ENCODE data around the gene SLC20A1. TPM values are rescaled to one million over a fixed set of nuclear protein-coding genes. Genes with fewer than 3 reads are reported as not detected.

SLC20A1 gene
- total RNA-seq, 4 donors from 2014 or later, result 15.6 to 40.3 (median 23.9) TPM

DNA sequence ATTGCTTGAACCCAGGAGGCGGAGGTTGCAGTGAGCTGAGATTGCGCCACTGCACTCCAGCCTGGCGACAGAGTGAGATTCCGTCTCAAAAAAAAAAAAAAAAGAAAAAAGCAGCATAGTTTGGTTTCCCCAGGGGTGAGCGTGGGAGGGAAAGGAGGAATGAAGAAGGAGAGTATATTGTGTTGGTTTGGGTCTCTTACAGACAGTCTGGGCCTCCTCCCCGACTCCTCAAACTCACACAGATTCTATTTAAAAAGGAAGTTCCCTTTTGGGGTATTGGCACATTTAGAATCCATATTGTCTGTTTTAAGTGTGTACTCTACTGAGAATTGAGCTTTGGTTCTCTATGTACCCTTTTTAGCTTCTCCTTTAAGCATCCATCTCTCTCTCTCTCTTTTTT is 27.4 kb upstream of the SLC20A1 start:
- WGBS, 2 donors, result 81 to 83% methylated on average over 6 of the region's 6 CpGs
- H3K9me3 ChIP-seq, result no peaks in the 10 kb centered on the region
- intact Hi-C loops (cut with DNase I), result no loop called here
- H3K4me1 ChIP-seq, result peaks cover 0 to 2% of the 10 kb centered on the region in 2 donors
- no peak for DNase-seq
- no peak overlapping the region for H3K27ac ChIP-seq
- H3K36me3 ChIP-seq, result no peaks in the 10 kb centered on the region
- TF ChIP-seq, protein P1, sequence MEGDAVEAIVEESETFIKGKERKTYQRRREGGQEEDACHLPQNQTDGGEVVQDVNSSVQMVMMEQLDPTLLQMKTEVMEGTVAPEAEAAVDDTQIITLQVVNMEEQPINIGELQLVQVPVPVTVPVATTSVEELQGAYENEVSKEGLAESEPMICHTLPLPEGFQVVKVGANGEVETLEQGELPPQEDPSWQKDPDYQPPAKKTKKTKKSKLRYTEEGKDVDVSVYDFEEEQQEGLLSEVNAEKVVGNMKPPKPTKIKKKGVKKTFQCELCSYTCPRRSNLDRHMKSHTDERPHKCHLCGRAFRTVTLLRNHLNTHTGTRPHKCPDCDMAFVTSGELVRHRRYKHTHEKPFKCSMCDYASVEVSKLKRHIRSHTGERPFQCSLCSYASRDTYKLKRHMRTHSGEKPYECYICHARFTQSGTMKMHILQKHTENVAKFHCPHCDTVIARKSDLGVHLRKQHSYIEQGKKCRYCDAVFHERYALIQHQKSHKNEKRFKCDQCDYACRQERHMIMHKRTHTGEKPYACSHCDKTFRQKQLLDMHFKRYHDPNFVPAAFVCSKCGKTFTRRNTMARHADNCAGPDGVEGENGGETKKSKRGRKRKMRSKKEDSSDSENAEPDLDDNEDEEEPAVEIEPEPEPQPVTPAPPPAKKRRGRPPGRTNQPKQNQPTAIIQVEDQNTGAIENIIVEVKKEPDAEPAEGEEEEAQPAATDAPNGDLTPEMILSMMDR (IDR thresholded peaks at IDR 0.05), result no peak
- no peak for TF ChIP-seq POLR2A (IDR thresholded peaks at IDR 0.05)
- H3K4me3 ChIP-seq (replicated peaks in 1 of 3), result no peak overlapping the region
- no peaks in the 10 kb centered on the region for H3K27me3 ChIP-seq

- intact Hi-C loops (cut with DNase I), result no loop called here
- no peak overlapping the region for H3K4me3 ChIP-seq (replicated peaks in 1 of 3)
- no peak overlapping the region for H3K27ac ChIP-seq
- 64 to 77% methylated on average over 22 of the region's 22 CpGs for WGBS, 2 donors
- no peak for TF ChIP-seq POLR2A (IDR thresholded peaks at IDR 0.05)
- TF ChIP-seq, protein P1 (IDR thresholded peaks at IDR 0.05), result no peak
- H3K36me3 ChIP-seq, result no peaks in the 10 kb centered on the region
- DNase-seq, result no peak
- H3K4me1 ChIP-seq, result peaks cover 0 to 17% of the 10 kb centered on the region in 2 donors
- H3K27me3 ChIP-seq, result no peaks in the 10 kb centered on the region
- H3K9me3 ChIP-seq, result no peaks in the 10 kb centered on the region
Measured at GRCh38 chr2:112621790-112622527, 23.8 kb upstream of the SLC20A1 start.

DNA sequence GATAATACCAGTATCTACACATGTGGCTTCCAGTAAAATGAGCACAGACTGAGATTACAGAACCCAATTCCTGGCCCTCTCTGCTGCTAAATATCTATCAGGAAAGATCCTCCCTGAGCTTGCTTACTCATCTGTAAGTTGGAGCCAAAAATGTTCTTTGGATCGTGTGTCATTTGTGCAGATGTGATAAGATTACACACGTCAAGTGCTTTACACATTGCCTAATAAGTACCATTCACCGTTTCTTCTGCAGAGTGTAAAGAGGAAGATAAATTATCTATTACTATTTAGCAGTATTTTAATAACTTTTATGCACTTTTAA is 23.2 kb upstream of the SLC20A1 start:
- H3K27ac ChIP-seq, result no peak overlapping the region
- H3K36me3 ChIP-seq, result no peaks in the 10 kb centered on the region
- H3K9me3 ChIP-seq, result no peaks in the 10 kb centered on the region
- H3K4me1 ChIP-seq, result peaks cover 0 to 18% of the 10 kb centered on the region in 2 donors
- WGBS, 2 donors, result 55 to 72% methylated on average over 3 of the region's 3 CpGs
- H3K27me3 ChIP-seq, result no peaks in the 10 kb centered on the region
- intact Hi-C loops (cut with DNase I), result no loop called here
- DNase-seq, result no peak
- TF ChIP-seq POLR2A (IDR thresholded peaks at IDR 0.05), result no peak
- TF ChIP-seq, protein P1 (IDR thresholded peaks at IDR 0.05), result no peak
- H3K4me3 ChIP-seq (replicated peaks in 1 of 3), result no peak overlapping the region

DNA sequence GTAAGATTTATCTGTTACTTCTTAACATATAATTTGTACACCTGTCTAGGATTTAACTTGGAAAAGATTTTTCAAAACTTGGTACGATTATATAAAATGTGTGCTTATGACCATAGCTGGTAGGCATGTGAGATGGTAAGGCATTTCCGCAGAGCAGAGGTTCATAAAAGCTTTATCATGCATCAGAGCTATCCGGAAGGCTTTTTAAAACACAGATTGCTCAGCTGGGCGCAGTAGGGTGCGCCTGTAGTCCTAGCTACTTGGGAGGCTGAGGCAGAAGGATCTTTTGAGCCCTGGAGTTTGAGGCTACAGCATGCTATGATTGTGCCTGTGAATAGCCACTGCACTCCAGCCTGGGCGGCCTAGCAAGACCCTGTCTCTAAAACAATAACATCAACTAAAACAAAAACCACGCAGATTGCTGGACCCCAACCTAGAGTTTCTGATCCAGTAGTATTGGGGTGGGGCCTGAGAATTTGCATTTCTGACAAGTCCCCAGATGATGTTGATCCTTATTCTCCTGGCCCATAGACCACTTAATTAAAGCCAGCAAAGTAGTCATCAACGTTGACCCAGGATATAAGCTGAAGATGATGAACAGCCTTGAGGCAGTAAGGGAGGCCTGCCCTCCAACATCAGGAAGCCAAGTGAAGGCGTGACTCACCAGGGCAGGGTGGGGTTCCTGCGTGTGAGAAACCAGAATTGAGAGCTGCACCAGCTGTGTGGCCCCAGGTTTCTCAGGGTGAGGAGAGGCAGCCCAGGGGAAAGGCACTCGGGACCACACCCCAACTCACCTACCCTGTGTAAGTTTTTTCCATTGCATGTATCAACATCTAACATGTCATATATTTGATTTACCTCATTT is 21.6 kb upstream of the SLC20A1 start:
- no peaks in the 10 kb centered on the region for H3K27me3 ChIP-seq
- TF ChIP-seq POLR2A (IDR thresholded peaks at IDR 0.05), result no peak
- TF ChIP-seq, protein P1 (IDR thresholded peaks at IDR 0.05), result no peak
- no peaks in the 10 kb centered on the region for H3K9me3 ChIP-seq
- no peak overlapping the region for H3K4me3 ChIP-seq (replicated peaks in 1 of 3)
- 84 to 88% methylated on average over 11 of the region's 11 CpGs for WGBS, 2 donors
- no peaks in the 10 kb centered on the region for H3K36me3 ChIP-seq
- H3K27ac ChIP-seq, result no peak overlapping the region
- no peak for DNase-seq
- intact Hi-C loops (cut with DNase I), result no loop called here
- peaks cover 0 to 25% of the 10 kb centered on the region in 2 donors for H3K4me1 ChIP-seq

All from thyroid gland (tissue), 4 donors.